Stromal cell of bone marrow (primary cell): ENCODE measurements around the gene ZBTB7A.

Source experiments
- DNase-seq: peaks from one replicate; pipeline ENCODE4 v3.0.0-alpha.2; 2012; ENCODE audit warnings: low read depth

Gene ZBTB7A

DNA sequence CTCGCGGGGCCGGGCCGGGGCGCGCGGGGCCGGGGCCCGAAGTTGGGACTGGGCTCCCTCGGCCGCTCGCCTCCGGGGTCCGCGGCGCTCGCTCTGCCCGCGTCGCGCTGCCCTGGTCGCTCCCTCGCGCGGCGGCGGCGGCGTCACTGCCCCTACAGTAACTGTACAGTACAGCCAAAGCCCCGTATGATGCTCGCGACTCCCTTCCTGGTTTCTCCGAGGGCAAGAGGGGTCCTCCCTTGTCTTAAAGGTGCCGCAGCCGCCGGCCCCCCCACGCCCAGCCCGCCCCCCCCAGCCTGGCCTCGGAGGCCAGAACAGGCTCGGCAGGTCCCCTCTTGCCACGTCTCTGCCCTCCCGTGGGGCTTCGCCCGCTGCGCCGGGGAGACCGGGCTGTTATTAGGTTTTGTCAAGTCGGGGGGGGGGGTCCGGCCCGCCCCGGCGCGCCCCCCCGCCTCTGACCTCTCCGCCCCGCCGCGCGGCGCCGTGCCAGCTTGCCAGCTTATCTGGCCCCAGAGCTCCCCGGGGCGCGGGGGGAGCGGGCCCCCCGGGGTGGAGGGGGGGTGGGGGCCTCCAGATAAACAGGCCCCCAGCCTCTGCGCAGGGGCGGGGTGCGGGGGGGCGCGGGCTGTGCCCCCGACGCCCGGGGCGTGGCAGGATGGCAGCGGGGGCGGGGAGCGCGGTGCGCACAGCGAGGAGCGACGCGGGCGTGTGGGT lies at the start of gene ZBTB7A:
Gene ZBTB7A, minus strand, starts transcription at position 218 of the 714 bp plus-strand sequence. CDS start 11,667 bp downstream, outside the sequence.
- DNase-seq: peak; percentile 43

DNA sequence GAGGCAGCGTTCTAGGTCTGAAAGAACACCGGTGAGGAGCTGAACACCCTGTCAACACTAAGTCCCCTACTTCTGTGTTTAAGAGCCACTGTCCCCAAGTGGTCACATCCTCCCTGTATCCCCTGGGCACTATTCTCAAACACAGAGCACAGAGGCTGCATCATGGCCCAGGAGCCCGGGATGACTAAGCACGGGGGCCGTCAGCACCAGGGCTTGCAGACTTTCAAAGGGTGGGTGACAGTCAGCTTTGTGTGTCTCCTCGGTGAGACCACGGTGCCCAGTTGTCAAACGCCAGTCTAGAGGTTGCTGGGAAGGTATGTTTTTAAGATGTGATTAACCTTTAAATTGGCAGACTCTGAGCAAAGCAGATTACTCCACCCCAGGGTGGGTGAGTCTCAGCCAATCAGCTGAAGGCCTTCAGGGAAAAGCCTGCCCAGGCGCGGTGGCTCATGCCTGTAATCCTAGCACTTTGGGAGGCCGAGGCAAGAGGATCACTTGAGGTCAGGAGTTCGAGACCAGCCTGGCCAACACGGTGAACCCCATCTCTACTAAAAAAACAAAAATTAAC lies 49.2 kb upstream of the ZBTB7A start:
- no peak for DNase-seq

DNA sequence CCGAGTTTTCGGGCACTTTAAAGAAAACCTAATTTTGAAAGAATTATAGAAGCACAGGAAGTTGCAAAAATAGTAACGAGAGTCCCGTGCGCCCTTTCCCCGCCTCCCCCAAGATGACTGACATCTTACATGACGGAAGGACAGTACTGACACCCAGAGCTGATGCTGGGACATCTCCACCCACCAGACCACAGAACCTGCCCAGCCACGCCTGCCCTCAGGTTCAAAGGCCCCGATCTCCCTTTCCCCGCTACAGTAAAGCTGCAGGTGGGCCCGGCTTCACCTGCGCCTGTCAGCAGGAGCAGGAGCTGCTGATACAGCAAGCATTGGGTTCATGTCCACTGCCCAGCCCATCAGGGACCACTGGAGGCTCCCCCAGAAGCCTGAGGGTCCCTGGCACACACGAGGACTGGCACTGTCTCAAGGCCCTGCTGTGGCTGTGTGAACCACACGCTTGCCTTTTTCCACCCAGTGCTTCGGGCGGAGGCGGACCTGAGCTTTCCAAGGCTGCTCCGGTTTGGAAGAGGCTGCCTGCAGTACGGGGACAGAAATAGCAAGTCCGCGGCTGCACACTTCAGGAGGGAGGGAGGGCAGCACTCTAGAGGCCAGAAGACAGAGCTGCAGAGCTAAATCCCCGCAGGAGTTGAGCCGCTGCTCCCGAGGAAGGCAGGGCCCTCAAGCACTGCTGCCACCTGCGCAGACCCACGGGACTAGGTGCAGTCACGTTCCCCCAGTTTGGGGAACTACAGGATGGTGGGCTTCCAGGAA lies 48.5 kb upstream of the ZBTB7A start:
- DNase-seq: no peak

DNA sequence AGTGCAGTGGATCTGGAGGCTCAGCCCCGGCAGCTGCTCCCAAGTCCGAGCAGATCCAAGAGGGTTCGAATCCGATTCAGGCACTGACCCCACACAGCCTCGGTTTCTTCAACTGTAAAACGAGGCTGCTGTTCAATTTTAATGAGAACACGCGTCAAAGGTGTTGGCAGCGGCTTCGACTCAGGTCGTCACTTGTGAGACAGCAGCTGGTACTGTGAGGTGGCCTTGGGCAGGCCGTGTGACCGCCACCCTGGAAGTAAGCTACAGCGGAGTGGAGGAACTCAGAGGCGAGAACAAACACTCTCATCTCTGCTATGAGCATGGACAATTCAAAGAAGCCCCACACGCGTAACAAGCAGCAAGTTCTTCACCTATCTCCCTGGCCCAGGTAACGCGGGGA lies 47.5 kb upstream of the ZBTB7A start:
- no peak for DNase-seq

DNA sequence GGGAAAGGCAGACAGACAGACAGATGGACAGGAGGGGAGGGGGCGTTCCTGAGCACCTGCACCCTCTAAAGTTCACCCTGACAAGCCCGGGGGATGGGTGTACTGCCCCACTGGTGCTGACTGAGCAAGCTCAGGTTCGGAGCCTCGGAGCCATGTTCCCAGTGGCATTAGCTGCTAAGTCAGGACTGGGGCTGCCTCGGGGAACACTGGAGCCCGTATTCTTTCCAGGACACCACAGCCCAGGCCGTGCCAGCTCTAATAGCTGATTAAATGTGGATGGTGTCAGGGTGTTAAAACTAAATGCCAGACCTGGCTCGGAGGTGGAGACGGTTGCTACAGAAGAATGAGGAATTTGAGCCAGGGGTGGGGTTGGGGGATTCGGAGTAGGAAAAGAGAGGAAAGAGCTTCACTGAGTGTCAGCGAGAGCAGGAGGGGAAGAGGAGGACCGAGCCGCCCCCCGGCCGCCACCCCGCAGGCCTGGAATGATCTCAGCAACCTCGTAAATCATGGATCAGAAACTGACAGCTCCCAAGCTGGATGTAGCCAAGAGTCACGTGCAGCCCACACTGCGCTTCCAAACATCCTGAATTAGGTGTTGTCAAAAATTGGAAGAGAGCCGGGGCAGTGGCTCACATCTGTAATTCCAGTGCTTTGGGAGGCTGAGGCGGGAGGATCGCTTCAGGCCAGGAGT lies 46.8 kb upstream of the ZBTB7A start:
- DNase-seq: no peak

DNA sequence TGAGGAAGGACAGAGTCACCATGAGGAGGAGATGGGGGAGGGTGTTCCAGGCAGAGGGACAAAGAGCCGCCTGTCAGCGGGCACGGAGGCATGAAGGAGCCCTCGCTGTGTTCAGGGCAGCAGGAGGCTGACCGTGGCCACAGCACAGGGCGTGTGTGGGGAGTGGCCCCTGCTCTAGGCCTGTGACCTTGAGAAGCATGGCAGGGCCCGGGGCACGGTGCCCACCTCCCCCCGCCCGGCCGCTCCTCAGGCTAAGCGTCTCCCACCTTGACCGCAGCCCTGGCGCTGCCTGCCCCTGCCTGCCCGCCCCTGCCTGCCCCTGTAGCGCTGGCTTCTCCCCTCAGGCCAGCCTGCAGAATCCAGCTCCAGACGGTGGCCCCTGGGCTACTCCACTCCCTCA lies 45.7 kb upstream of the ZBTB7A start:
- DNase-seq: no peak

DNA sequence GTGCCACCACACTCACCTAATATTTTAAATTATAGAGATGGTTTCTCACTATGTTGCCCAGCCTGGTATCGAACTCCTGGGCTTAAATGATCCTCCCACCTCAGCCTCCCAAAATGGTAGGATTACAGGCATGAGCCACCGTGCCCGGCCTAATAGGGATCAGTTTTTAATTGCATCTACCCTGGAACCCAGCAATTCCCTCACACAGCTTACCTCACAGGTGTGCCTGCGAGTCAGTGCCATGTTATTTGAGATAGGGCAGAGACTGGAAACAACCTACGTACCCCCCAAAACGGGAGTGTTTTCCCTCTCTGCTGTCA lies 42.9 kb upstream of the ZBTB7A start:
- no peak for DNase-seq

DNA sequence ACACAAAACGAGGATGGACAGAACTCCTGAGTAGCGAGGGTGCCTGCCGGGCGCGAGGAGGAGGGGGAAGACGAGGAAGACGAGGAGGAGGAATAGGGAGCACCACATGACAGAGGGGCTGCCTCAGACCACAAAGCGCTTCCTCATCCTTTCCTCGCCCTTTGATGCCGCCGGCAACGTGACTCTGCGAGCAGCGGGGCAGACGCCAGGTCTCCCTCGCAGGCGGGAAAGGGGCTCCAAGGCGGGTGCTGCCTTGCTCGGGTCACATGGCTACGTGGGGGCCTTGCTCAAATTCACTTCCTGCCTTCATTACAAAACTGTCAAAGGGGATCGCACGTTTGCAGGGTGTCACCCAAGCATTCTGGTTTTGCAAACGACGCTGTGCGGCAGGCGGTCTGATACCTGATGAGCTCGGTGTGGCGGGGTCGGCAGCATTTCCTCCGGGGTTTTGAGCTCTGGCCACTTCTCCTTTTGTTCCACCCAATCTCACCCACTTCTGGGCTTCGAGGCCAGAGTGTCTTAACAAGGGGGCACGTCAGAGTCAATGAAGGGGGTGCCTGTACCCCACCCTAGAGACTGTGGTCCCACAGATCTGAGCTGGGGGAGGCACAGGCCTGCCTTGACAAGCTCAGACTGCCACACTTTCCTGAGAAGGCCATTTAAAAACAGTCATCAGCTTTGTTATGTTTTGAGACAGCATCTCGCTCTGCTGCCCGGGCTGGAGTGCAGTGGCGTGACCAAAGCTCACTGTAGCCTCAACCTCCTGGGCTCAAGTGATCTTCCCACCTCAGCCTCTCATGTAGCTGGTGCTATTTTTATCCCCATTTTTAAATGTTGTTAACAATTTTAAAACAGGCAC lies 42.3 kb upstream of the ZBTB7A start:
- no peak for DNase-seq

DNA sequence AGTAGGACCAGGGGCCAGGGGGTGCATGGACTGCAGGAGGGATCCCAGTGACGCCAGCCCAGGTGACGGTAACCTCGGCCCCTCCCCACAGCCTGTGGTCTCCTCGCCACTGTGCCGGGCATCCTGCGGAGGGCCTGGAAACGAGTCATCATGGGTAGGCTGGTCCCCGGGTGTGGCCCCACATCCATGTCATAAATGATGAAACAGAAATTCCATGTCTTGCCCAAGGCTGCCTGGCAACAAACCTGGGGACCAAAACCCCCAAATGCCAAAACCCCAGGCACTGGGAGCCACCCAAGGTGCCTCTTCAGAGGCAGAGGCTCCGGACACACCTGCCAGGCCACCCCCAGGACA lies 36.4 kb upstream of the ZBTB7A start:
- no peak for DNase-seq

DNA sequence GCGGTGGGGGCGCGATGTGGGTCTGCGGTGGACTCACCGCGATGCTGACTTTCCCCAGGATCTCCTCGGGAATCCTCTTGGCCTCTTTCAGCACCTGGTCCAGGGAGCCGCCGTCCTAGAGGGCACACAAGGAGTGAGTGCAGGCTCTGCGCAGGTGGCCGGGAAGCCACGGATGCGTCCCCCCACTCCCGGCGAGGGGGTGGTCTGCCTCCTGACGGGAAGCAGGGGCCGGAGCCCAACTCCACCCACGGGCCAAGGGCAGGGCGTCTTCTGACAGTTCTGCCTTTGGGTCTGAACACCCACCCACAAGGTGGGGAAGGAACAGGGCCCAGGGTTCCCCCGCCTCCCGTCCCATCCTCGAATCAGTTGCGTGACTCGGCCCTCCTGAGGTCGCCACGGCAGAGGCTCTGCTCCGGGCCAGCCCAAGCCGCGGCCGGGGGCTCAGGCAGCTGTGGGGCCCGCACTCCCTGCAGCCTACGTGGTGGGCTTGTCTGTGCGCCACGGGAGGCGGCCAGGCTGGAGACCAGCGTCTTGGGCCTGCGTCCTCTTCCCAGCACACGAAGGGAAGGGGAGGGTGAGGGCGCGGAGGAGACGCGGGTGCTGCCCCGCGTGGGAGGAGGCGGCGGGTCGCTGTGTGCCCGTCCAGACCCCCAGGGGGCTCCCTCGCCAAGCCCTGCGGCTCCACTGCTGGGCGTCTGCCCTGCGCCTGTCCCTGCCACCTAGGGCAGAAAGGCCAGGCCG lies 35.8 kb upstream of the ZBTB7A start:
- no peak for DNase-seq

DNA sequence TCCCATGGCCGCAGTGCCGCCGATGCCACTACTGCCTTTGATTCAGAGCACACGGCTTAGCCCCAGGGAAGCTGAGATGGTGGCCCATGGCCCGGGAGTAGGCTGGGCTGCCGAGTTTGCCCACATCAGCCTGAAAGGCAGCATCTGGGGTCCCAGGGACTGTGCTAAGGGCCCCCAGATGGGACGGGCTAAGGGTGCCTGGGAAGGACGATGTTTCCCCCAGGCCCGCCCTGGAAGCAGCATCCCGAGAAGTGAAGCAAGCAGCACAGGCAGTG lies 34.7 kb upstream of the ZBTB7A start:
- no peak for DNase-seq

DNA sequence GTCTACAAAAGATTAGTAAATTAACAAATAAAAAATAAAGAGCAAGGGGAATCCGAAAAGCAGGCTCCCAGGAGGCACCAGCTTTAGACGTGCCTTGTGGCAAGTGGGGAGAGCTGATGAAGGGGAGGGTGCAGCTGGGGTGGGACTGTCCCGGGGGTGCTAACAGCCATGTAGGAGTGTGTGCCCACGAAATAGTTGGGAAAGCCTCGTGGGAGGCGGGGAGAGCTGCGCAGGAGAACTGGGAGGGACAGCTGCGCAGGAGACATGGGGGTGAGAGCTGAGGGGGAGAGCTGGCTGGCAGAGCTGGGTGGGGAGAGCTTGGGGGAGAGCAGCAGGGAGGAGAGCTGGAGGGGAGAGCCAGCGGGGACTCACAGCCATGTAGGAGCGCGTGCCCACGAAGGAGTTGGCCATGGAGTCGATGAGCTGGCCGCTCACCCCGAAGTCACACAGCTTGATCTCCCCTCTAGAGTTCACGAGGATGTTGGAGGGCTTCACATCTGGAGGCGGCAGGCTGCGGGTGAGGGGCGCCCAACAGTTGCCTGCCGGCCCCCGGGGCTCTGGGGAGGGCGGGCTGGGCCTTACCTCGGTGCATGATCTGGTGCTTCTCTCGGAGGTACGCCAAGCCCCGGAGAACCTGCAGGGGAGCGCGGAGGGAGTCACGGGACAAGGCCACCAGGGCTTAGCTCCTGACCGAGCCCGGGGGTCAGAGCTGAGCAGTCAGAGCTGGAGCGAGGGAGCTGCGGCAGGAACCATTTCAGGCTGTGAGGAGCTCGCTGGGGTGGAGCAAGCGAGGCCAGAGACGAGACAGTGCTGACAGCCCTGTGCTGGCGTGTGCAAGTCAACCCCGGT lies 34.2 kb upstream of the ZBTB7A start:
- DNase-seq: no peak

DNA sequence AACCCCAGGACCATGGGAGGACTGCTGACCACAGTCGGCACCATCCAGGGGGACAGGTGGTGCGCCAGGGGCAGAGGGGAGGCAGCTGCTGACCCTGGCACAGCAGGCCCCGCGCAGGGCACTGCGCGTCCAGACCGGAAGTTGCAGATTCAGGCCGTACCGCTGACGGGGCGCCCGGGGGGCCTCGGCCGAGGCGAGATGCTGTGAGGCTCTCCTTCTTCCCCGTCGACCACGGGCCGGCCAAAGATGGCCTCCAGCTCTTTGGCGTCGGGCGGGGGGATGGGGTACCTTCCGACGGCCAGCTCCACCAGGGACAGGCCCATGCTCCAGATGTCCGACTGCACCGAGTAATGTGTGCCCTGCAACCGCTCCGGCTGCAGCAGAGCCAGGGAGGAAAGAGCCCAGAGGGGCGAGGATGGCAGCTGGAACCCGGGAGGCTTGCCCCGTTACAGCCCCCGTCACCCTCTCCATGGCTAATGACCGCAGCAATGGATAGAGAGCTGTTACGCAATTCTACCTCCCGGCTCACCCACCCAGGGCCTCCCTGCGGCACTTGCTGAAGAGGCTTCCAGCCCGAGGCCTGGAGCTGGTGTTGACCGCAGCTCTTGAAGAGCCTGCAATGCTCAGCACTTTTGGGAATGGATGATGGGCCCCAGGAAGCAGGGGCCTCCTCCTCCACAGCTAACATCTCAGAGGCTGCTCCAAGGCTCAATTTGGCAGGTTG lies 32.5 kb upstream of the ZBTB7A start:
- DNase-seq: no peak

DNA sequence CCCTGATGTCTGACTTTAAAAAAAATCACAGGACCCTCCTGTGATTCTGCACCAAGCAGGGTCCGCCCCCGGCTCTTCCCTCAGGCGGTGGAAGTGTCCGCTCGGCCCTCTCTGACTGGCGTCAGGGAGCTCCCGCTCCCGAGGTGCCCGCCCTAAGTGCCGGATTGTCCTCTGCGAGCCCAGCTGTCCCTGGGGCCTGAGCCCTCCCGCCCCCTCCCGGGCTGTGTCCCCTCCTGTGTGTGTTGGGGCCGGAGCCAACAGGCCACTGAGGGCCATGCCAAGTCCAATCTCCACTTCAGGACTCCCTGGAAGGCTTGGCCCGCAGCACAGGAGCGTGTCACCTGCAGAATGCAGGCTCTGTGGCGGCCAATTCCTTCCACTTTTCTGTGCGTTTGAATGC lies 31.8 kb upstream of the ZBTB7A start:
- no peak for DNase-seq

DNA sequence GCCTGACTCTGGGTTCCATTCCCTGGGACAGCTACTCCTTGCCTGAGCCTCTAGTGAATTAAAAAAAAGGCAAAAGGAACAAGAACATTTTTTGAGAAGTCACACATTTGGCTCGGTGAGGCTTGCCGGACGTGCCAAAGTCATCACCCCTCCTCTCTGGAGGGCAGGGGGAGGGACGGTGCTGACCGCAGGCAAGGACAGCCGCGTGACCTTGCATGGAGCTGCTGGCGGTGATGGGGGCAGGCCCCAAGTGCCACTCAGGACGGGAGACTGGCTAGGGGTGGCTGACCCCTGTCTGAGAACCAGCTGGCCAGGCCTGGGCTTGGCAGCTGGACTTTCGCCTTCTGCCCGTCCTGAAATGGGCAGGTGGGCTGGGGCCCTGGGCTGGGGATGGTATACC lies 30.8 kb upstream of the ZBTB7A start:
- DNase-seq: peak; percentile 28

DNA sequence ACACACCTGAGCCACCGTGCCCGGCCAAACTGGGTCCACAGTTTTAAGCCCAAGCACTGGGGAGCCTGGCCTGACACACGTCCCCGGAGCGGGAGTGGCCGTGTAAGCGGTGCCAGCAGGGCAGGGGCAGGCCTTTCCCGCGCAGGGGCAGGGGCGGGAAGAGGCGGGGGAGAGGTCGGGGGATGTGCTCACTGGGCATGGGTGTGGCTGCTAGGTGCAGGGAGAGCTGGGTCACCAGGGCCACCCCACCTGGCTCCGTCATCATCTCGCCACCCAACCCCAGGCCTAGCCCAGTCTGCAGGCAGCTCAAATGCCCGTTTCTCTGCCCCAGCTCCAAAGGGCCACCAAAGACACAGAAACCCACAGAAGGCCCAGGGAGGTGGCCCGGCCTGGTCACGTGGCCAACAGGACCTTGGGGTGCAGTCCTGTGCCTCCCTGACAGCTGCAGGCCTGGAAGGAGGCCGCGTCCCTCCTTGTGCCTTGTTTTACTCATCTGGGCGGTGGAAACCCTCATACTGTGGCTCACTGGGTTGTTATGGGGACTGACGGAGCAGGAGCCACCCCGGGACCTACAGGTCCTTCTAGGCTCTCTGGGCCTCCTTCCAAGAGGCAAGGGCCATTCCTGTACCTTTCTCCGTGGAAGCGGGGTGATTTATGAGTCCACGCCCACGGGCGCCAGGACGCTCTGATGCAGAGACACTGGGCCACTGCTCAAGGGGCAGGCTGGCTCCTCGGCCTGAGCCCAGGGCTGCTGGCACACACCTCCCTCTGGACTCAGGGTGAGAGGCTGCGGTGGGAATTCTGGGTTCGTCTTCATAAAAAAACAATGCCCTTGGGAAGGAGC lies 29.6 kb upstream of the ZBTB7A start:
- DNase-seq: no peak

DNA sequence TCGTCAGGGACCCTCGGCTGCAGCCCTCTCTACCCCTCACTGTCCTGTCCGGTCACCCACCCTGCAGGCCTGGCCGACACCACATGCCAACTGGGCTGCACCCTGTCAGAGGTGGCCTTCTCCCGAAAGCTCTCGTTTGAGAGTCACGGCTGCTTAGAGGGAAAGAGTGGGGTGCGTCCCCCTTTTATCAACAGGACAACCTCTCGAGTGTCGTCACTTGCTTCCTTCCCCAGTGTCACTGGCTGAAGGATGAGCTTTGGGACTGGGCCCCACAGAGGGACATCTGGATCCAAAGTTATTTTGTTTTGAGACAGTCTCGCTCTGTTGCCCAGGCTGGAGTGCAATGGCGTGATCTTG lies 28.8 kb upstream of the ZBTB7A start:
- DNase-seq: no peak

DNA sequence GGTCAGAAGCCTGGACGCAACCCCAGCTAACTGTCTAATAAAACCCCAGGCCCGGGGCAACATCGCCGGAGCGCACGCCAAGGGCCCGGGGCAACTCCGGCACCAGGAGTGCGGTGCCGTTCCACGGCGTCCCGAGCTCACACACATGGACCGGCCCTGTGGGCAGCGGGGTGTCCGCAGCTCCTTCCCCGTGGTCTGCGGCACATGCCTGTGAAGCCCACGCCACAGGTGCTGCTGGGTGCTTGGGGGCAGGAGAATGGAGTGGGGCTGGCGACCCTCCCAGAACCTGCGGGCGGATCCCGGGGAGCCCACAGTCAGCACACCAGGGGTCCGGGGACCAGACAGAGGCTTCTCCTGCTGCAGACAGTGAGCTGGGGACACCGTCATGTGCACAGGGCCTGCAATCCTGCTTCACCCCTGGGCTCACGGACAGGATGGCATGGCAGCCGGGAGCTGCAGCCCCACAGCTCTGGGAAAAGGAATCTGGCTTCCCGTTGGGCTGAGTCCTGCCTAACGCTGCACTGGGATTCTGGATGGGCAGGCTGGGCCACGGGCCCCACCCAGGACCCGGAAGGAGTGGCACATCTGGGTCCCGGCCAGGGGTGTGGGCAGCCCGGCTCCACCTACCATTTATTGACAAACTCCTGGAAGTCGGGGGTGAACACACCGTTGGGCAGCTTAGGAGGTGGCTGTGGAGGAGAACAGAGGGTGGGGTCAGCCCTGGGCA lies 28.2 kb upstream of the ZBTB7A start:
- DNase-seq: no peak
